Cardiac fibroblast (primary cell): ENCODE results near the gene DHRSX.
A peak's percentile ranks its signal among the peaks of the same experiment; 100 is the strongest.
"Not testable (repeated sequence)": the region's sequence is repeated elsewhere in the genome, so short reads cannot be mapped to it uniquely, and the experiment has no call there.

Source experiments
- DNase-seq, 2 donors: peaks; one replicate each; pipeline versions ENCODE4 v3.0.0 to v3.0.0-alpha.2; 2010; ENCODE audit warnings: low read depth in 2 of 2
- H3K4me3 ChIP-seq, 2 donors: replicated peaks in 1 of 2; 1 replicate in 1 of 2; 2 replicates in 1 of 2; pipeline ENCODE4 v1.5.1; 2011; ENCODE audit warnings: low read depth in 2 of 2, low read length in 2 of 2, mild to moderate bottlenecking in 2 of 2, moderate library complexity in 1 of 2
- TF ChIP-seq, protein P1 (sequence below): IDR thresholded peaks from one replicate; pipeline ENCODE4 v1.5.1; 2011; ENCODE audit warnings: low read depth, mild to moderate bottlenecking, low read length, inconsistent platforms

Gene DHRSX

GRCh38 chrX:2284133-2284532 is 216.6 kb downstream of the DHRSX start:
- TF ChIP-seq, protein P1, sequence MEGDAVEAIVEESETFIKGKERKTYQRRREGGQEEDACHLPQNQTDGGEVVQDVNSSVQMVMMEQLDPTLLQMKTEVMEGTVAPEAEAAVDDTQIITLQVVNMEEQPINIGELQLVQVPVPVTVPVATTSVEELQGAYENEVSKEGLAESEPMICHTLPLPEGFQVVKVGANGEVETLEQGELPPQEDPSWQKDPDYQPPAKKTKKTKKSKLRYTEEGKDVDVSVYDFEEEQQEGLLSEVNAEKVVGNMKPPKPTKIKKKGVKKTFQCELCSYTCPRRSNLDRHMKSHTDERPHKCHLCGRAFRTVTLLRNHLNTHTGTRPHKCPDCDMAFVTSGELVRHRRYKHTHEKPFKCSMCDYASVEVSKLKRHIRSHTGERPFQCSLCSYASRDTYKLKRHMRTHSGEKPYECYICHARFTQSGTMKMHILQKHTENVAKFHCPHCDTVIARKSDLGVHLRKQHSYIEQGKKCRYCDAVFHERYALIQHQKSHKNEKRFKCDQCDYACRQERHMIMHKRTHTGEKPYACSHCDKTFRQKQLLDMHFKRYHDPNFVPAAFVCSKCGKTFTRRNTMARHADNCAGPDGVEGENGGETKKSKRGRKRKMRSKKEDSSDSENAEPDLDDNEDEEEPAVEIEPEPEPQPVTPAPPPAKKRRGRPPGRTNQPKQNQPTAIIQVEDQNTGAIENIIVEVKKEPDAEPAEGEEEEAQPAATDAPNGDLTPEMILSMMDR, result no peak
- no peak overlapping the region for H3K4me3 ChIP-seq
- no peak for DNase-seq

- TF ChIP-seq, protein P1, result no peak
- no peak overlapping the region for H3K4me3 ChIP-seq
- DNase-seq, result peak in 1 of 2 donors; percentile 26
These were observed 217.5 kb downstream of the DHRSX start for GRCh38 chrX:2283111-2283859.

DNA sequence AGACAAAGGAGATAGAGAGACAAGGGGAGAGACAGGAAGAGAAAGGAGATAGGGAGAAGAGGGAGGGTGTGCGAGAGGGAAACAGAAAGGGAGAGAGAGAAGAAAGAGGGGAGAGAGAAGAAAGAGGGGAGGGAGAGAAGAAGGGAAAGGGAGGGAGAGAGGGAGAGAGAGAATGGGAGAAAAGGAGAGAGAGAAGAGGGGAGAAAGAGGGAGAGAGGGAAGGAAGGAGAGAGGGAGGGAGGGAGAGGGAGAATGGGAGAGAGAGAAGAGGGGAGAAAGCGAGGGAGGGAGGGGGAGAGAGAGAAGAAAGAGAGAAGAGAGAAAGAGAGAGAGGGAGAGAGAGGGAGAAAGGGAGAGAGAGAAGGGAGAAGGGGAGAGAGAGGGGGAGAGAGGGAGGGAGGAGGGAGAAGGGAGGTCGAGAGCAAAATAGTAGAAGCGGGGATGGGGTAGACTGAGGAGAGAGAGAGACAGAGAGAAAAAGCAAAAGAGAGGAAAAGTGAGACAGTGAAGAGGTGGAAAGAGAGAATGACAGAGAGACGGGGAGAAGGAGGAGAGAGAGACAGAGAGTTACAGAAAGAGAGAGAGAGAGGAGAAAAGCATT is 218.2 kb downstream of the DHRSX start:
- no peak for DNase-seq
- TF ChIP-seq, protein P1, result no peak
- H3K4me3 ChIP-seq, result no peak overlapping the region

DNA sequence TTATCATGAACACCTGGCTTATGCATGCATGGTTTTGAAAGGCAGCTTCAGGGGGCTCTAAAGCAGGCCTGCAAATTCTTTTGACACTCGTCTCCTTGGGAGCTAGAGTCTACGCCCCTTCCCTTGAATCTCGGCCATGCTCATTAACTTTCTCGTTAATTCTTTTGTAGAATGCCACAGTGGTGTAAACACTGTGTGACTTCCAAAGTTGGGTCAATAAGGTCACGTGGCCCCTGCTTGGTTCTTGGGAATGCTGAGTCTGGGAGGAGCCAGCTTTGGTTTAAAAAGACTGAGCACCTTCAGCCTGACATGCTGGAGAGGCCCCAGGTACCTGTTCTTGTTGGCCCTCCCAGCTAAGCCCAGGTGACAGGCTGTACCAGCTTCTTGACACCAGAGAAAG is 228.4 kb downstream of the DHRSX start:
- DNase-seq, result no peak
- TF ChIP-seq, protein P1, result no peak
- H3K4me3 ChIP-seq, result no peak overlapping the region

- not testable (repeated sequence) for H3K4me3 ChIP-seq, DNase-seq
These were observed 229.2 kb downstream of the DHRSX start for GRCh38 chrX:2271595-2271994.

- not testable (repeated sequence) for DNase-seq, H3K4me3 ChIP-seq
These were observed 230.0 kb downstream of the DHRSX start for GRCh38 chrX:2270783-2271182.

GRCh38 chrX:2267890-2268289 is 232.9 kb downstream of the DHRSX start:
- H3K4me3 ChIP-seq, result no peak overlapping the region
- TF ChIP-seq, protein P1, result no peak
- no peak for DNase-seq
